K562 (cell line): ENCODE data around the gene RBPJL. TPM values are rescaled to one million over a fixed set of nuclear protein-coding genes. Genes with fewer than 3 reads are reported as not detected.

ENCODE experiments used
- ATAC-seq: fragments of 200-7000 bp; cut with Tn5 transposase; 3 replicates; pipeline ENCODE4 v1.9.1; 2020; ENCODE audit warnings: moderate library complexity
- BruUV-seq: library from RNA; stranded (reverse); fragments of 400-500 nt; replicated peaks from 2 replicates; lab custom pipeline; 2021; lab: Mats Ljungman, UMichigan
- CTCF ChIA-PET: fragments of 300-600 bp; formaldehyde crosslinking; extraction: SDS; loops from one replicate; lab custom pipeline; 2021; ENCODE audit warnings: low intra/inter-chr PET ratio; lab: Yijun Ruan, JAX
- POLR2A ChIA-PET: fragments of 300-600, 350-650 bp; sonication (Branson Sonifier 250); formaldehyde crosslinking; extraction: SDS; loops from one replicate; lab custom pipeline; 2021; ENCODE audit warnings: antibody characterized with exemption, inconsistent platforms; lab: Yijun Ruan, JAX
- DNase-seq, 4 experiments: peaks; one replicate each; pipeline versions ENCODE4 v3.0.0 to v3.0.0-alpha.2; 2011 to 2018; ENCODE audit warnings: low spot score in 3 of 4, mixed read lengths in 3 of 4; ENCODE audit errors: extremely low read depth in 1 of 4
- FAIRE-seq: peaks from 2 replicates; lab custom pipeline; 2011; peaks lifted over from hg19 to GRCh38; lab: Jason Lieb, UNC
- H2AFZ ChIP-seq: 2 replicates; pipeline ENCODE4 v1.6.0; 2011; ENCODE audit warnings: low read depth, low read length, control low read depth, inconsistent platforms
- H3K27ac ChIP-seq: fragments of 200-600 bp; 3 replicates; pipeline ENCODE4 v1.8.0; 2011; ENCODE audit warnings: low read depth, mild to moderate bottlenecking, control low read depth, inconsistent platforms, low read length, moderate library complexity, mixed read lengths; ENCODE audit errors: extremely low read depth
- H3K27me3 ChIP-seq, 2 experiments: fragments of 300-600 bp in 1 of 2; 2 replicates in 1 of 2; 3 replicates in 1 of 2; pipeline versions ENCODE4 v1.6.0 to v1.8.0; 2011; ENCODE audit warnings: inconsistent platforms in 2 of 2, low read length in 2 of 2, mild to moderate bottlenecking in 1 of 2, mixed read lengths in 1 of 2, moderate library complexity in 1 of 2; ENCODE audit not compliant: control insufficient read depth in 2 of 2, insufficient read depth in 2 of 2
- H3K36me3 ChIP-seq: fragments of 300-600 bp; 3 replicates; pipeline ENCODE4 v1.8.0; 2011; ENCODE audit warnings: mild to moderate bottlenecking, low read length, inconsistent platforms; ENCODE audit not compliant: control insufficient read depth, insufficient read depth
- H3K4me1 ChIP-seq, 2 experiments: fragments of 200-600 bp in 1 of 2; replicated peaks in 1 of 2; 2 replicates in 1 of 2; 3 replicates in 1 of 2; pipeline versions ENCODE4 v1.5.1 to v1.8.0; 2011; ENCODE audit warnings: inconsistent platforms in 2 of 2, low read length in 2 of 2, mild to moderate bottlenecking in 1 of 2, mixed read lengths in 1 of 2, moderate library complexity in 1 of 2; ENCODE audit not compliant: control insufficient read depth in 2 of 2, insufficient read depth in 2 of 2
- H3K4me2 ChIP-seq: 2 replicates; pipeline ENCODE4 v1.6.1; 2011; ENCODE audit warnings: low read length, control low read depth, inconsistent platforms, mixed read lengths; ENCODE audit not compliant: insufficient read depth
- H3K4me3 ChIP-seq: fragments of 200-600 bp; sonication (generic), shearing (Covaris generic); 2 replicates; pipeline ENCODE4 v1.5.1; 2016; ENCODE audit warnings: control low read depth, inconsistent platforms
- H3K79me2 ChIP-seq: fragments of 200-600 bp; 3 replicates; pipeline ENCODE4 v1.8.0; 2011; ENCODE audit warnings: low read length, inconsistent platforms; ENCODE audit not compliant: control insufficient read depth, insufficient read depth
- H3K9ac ChIP-seq, 2 experiments: 2 replicates each; pipeline versions ENCODE4 v1.6.0 to v1.6.1; 2011; ENCODE audit warnings: low read depth in 2 of 2, low read length in 2 of 2, control low read depth in 1 of 2, inconsistent platforms in 1 of 2, mild to moderate bottlenecking in 1 of 2, mixed read lengths in 1 of 2; ENCODE audit not compliant: insufficient read depth in 1 of 2
- H3K9me1 ChIP-seq: one replicate; pipeline ENCODE4 v1.6.0; 2011; ENCODE audit warnings: inconsistent platforms, mild to moderate bottlenecking, low read length, moderate library complexity; ENCODE audit not compliant: control insufficient read depth, insufficient read depth
- H3K9me3 ChIP-seq: replicated peaks from 2 replicates; pipeline ENCODE4 v1.5.1; 2011; ENCODE audit warnings: low read depth, low read length, inconsistent platforms; ENCODE audit not compliant: control insufficient read depth, insufficient read depth
- H4K20me1 ChIP-seq: replicated peaks from 2 replicates; pipeline ENCODE4 v1.6.1; 2011; ENCODE audit warnings: low read length, inconsistent platforms, mixed read lengths; ENCODE audit not compliant: control insufficient read depth, insufficient read depth
- FOXK2 ChIP-seq, 2 experiments: fragments of 450-650 bp; IDR thresholded peaks in 1 of 2; conservative IDR thresholded peaks in 1 of 2; 2 replicates each; pipeline ENCODE4 v1.6.1; 2016; ENCODE audit warnings: low read depth in 2 of 2, mild to moderate bottlenecking in 1 of 2
- PBX2 ChIP-seq, 2 experiments: IDR thresholded peaks in 1 of 2; conservative IDR thresholded peaks in 1 of 2; 2 replicates each; pipeline ENCODE4 v1.6.1; 2016; ENCODE audit warnings: low read depth in 2 of 2, mild to moderate bottlenecking in 1 of 2, missing compliant biosample characterization in 1 of 2, missing genetic modification characterization in 1 of 2, moderate library complexity in 1 of 2
- WGBS: fragments of 100-300 bp; shearing (Covaris generic); methylation state at CpG from one replicate; pipeline ENCODE4 v1.1.6; 2016; ENCODE audit warnings: low coverage, mixed read lengths; ENCODE audit not compliant: insufficient coverage; ENCODE audit errors: missing lambda C conversion rate; 5-methylcytosine and 5-hydroxymethylcytosine counted together
- in situ Hi-C: fragments of 300-500 bp; cut with MboI; formaldehyde crosslinking; loops from 4 replicates; pipeline ENCODE4 v1.15.0; 2018; ENCODE audit warnings: inconsistent platforms, mixed read lengths
- intact Hi-C: fragments of 100-400 bp; cut with micrococcal nuclease; formaldehyde crosslinking; loops from 2 replicates; pipeline ENCODE4 v1.14.2; 2022
- polyA plus RNA-seq, 8 experiments: library from polyadenylated mRNA; depleted of rRNA in 4 of 8; stranded (reverse) in 5 of 8; unstranded in 3 of 8; fragments of >200 nt; fragmentation: Nextera tagmentation in 2 of 8; fragmentation: Illumina TruSeq in 1 of 8; extraction: Ambion mirVana in 2 of 8; extraction: Trizol in 1 of 8; gene quantifications; 2 replicates each; pipeline versions ENCODE4 v1.2.1 to v1.2.3, GENCODE V29; 2011 to 2014; ENCODE audit warnings: inconsistent platforms in 1 of 8, missing spikeins in 1 of 8
- total RNA-seq, 7 experiments: library from RNA; depleted of rRNA in 6 of 7; stranded (reverse); fragments of >200 nt in 6 of 7; fragmentation: Illumina TruSeq in 2 of 7; extraction: Trizol in 2 of 7; gene quantifications; 2 replicates each; pipeline versions ENCODE4 v1.2.1 to v1.2.3, GENCODE V29; 2011 to 2021; ENCODE audit warnings: low replicate concordance in 1 of 7
- TF ChIP-seq, protein P1 (sequence below), 2 experiments: fragments of 450-650 bp; formaldehyde crosslinking in 1 of 2; IDR thresholded peaks; 2 replicates each; pipeline versions ENCODE4 v1.4.0 to v1.6.1; 2014 to 2020; ENCODE audit warnings: mild to moderate bottlenecking in 2 of 2, borderline replicate concordance in 1 of 2, low read depth in 1 of 2
- TF ChIP-seq, protein P2 (sequence below): fragments of 250-450 bp; sonication (Bioruptor Pico); IDR thresholded peaks from 2 replicates; pipeline ENCODE4 v1.5.0; 2021; ENCODE audit warnings: mild to moderate bottlenecking, moderate library complexity

RBPJL gene
- total and polyA plus RNA-seq, 9 of the 15 experiments (the other 6 are each of a cell fraction or from before 2014, with no cell fraction given), result not detected

GRCh38 chr20:45322952-45323383 is 16.3 kb downstream of the RBPJL start:
- peak; percentile 93 for FAIRE-seq
- no peaks in the 10 kb centered on the region for H4K20me1 ChIP-seq
- peaks cover 4 to 9% of the 10 kb centered on the region in 2 experiments; a peak in 4 of 5 replicates for H3K4me1 ChIP-seq
- intact Hi-C loops, result loop anchor here (1.0 to 2.0 kb wide), 5 partner anchors 40 to 448 kb away; partner anchors contain the start of gene SYS1
- in situ Hi-C loops, result loop anchor here (5.0 kb wide), 3 partner anchors 44 to 449 kb away; no protein-coding TSS in a partner anchor
- peak; percentile 92 for ATAC-seq
- H3K36me3 ChIP-seq, result no peaks in the 10 kb centered on the region
- no TSS peak for BruUV-seq
- no peaks in the 10 kb centered on the region for H3K9me3 ChIP-seq
- ChIA-PET POLR2A (interaction anchor here (0.6 to 1.6 kb wide), 5 partner anchors 14 to 851 kb away, joined by 3 to 7 read pairs (median 3); no protein-coding TSS in a partner anchor), CTCF (interaction anchor here (0.6 to 3.0 kb wide), 10 partner anchors 51 to 448 kb away, joined by 3 to 33 read pairs (median 3); no protein-coding TSS in a partner anchor)
- H3K4me3 ChIP-seq, result no peak overlapping the region
- no peak overlapping the region for H3K27ac ChIP-seq
- peak in 3 of 4 experiments; percentile 41 to 84 (median 73) for DNase-seq
- peaks cover 3% of the 10 kb centered on the region for H3K9me1 ChIP-seq
- WGBS, result 20% methylated on average over 7 of the region's 7 CpGs
- H3K79me2 ChIP-seq, result no peaks in the 10 kb centered on the region
- H3K9ac ChIP-seq, result no peak overlapping the region; a peak in 1 of 4 replicates
- no peaks in the 10 kb centered on the region for H3K27me3 ChIP-seq
- peak overlapping the region; percentile 96 for H2AFZ ChIP-seq
- H3K4me2 ChIP-seq, result peak overlapping the region; percentile 66; the same call in 1 of the 2 replicates
- TF ChIP-seq PBX2 (CRISPR knock-in tag; IDR thresholded peaks at IDR 0.05; ENCODE audit: low read depth) (peak; percentile 76), PBX2 (tag; conservative IDR thresholded peaks at IDR 0.05; ENCODE audit: low read depth) (peak; percentile 95), FOXK2 (conservative IDR thresholded peaks at IDR 0.05 in 1 of 2, IDR thresholded peaks at IDR 0.05 in 1 of 2; ENCODE audit: low read depth in 2 of 2) (0 out of 4 replicates have a peak, but pooled peaks of 1 of the 2 experiments have one; percentile 22)
- TF ChIP-seq, protein P1, sequence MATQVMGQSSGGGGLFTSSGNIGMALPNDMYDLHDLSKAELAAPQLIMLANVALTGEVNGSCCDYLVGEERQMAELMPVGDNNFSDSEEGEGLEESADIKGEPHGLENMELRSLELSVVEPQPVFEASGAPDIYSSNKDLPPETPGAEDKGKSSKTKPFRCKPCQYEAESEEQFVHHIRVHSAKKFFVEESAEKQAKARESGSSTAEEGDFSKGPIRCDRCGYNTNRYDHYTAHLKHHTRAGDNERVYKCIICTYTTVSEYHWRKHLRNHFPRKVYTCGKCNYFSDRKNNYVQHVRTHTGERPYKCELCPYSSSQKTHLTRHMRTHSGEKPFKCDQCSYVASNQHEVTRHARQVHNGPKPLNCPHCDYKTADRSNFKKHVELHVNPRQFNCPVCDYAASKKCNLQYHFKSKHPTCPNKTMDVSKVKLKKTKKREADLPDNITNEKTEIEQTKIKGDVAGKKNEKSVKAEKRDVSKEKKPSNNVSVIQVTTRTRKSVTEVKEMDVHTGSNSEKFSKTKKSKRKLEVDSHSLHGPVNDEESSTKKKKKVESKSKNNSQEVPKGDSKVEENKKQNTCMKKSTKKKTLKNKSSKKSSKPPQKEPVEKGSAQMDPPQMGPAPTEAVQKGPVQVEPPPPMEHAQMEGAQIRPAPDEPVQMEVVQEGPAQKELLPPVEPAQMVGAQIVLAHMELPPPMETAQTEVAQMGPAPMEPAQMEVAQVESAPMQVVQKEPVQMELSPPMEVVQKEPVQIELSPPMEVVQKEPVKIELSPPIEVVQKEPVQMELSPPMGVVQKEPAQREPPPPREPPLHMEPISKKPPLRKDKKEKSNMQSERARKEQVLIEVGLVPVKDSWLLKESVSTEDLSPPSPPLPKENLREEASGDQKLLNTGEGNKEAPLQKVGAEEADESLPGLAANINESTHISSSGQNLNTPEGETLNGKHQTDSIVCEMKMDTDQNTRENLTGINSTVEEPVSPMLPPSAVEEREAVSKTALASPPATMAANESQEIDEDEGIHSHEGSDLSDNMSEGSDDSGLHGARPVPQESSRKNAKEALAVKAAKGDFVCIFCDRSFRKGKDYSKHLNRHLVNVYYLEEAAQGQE (IDR thresholded peaks at IDR 0.05; ENCODE audit: borderline replicate concordance), result peak; percentile 93
- TF ChIP-seq, protein P1 (CRISPR knock-in tag; IDR thresholded peaks at IDR 0.05; ENCODE audit: low read depth), result no peak
- TF ChIP-seq, protein P2, sequence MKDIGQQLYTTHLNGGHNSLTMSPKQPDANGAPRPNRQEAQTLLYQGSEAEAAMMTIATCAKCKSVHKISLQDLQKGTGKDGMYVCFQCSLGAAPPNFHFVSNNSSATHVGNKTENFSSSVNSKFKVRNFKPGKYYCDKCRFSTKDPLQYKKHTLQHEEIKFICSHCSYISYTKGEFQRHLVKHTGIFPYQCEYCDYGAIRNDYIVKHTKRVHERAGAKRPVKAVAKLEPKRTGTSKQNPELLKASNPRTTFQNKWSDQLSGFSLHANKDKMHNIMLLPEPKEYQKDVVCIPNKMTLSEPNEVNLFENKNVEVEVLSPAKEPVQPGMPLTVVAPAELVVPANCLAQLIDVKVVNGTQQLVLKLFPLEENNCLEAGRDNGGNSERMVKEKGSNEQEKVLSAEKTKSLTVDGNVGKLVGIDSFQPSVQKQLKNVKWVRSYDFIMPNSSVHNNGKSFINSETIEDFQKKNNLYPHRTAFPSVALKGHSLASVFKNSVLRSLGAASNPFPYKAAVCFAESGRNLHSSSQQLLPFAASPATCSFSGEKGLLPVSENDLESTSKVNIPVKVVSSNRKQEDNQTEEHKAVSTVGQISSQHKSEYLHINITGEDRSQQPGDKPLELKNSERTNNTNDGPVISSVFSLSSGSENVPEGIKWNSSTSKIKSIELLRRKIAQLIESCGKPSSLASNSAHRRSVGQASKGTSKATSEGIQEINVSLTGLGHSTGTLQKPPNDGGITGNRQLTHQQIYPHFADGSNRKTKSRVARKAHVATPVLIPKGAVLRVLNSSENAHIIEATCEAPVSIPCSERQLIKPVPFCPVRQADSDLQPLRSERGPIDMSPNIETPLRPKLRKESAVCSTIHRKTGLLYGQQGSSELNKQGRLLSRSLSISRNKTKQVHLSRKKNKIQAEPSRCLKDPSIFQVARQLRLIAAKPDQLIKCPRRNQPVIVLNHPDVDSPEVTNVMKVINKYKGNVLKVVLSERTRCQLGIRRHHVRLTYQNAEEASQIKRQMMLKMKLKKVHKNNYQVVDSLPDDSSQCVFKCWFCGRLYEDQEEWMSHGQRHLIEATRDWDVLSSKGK (CRISPR knock-in tag), result no peak
